KOPT-K1 (cell line): Measurements from ENCODE around the gene MBTPS1.

Experiments used
- H3K27ac ChIP-seq: fragments of 200-600 bp; sonication (generic); 2 replicates; pipeline ENCODE4 v1.5.1; 2016; ENCODE audit warnings: antibody characterized with exemption, mild to moderate bottlenecking, low read depth, low read length; ENCODE audit not compliant: poor library complexity, severe bottlenecking
- H3K36me3 ChIP-seq: fragments of 200-600 bp; sonication (generic); 2 replicates; pipeline ENCODE4 v1.5.1; 2017; ENCODE audit warnings: antibody characterized with exemption, mild to moderate bottlenecking, low read length, moderate library complexity; ENCODE audit not compliant: insufficient read depth
- H3K9me3 ChIP-seq: fragments of 200-600 bp; sonication (generic); 2 replicates; pipeline ENCODE4 v1.5.1; 2017; ENCODE audit warnings: antibody characterized with exemption, low read length, mild to moderate bottlenecking; ENCODE audit not compliant: insufficient read depth, poor library complexity, severe bottlenecking

The MBTPS1 gene

DNA sequence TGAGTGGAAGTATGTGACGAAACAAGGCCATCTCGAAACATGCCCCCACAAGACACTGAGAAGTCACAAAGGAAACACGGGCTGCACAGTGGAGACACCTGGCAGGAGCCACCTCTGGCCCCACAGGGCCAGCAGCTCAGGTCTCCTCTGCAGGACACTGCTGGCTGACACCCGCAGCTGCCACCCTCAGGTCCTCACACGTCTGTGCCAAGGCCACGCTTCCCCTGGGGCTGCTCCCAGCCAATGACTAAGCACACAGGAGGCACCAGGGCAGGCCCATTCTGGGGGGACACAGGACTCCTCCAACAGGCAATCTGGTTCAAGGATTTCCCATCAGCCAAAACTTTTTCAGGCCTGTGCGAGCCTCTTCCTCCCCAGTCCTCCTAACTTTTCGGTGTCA, 36.4 kb downstream of the MBTPS1 start:
- H3K27ac ChIP-seq = no peak overlapping the region
- H3K9me3 ChIP-seq = no peaks in the 10 kb centered on the region
- peaks cover 92% of the 10 kb centered on the region for H3K36me3 ChIP-seq

- Histone ChIP-seq H3K27ac (no peak overlapping the region), H3K36me3 (peaks cover 98% of the 10 kb centered on the region), H3K9me3 (no peaks in the 10 kb centered on the region)
Observed at GRCh38 chr16:84079664-84080063, 37.1 kb downstream of the MBTPS1 start.

DNA sequence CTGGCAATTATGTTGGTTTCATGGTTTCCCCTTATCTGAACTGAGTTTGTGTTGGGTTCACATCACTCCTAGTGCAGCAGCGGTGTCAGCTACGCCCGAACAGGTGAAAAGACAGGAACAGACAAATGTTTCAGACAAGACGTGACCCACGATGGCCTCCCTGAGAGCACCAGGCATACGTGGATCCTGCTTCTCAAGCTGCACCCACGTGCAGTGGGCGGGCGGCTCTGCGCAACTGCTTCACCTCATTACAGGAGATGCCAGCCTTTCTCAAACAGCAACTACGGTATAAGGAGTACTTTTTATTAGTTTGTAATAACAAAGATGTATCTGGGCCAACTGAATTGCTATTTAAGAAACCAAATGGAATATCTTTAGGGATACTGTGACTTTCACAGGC, 41.4 kb downstream of the MBTPS1 start:
- Histone ChIP-seq H3K27ac (no peak overlapping the region), H3K36me3 (peaks cover 100% of the 10 kb centered on the region)

DNA sequence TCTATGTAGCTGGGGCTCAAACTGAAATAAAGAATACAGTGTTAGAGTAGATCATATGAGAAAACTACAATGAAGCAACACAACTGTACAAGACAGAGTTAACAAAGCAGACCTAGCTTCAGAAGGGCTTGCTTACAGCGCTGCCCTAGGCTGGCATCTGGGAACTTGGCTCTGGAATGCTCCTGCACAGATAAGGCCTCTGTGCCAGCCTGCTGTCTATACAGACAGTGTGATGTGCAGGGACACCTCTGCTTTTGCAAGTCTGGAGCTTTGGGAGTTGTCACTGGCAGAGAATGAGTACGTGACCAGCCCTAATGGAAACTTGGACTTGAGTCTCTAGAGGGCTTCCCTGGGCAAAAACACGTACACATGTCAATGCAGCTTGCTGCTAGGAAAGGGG, 42.0 kb downstream of the MBTPS1 start:
- H3K27ac ChIP-seq = no peak overlapping the region
- no peaks in the 10 kb centered on the region for H3K9me3 ChIP-seq
- peaks cover 100% of the 10 kb centered on the region for H3K36me3 ChIP-seq

More for the DNA sequence above, 41.4 kb downstream of the MBTPS1 start:
- no peaks in the 10 kb centered on the region for H3K9me3 ChIP-seq

GRCh38 chr16:84072014-84072413, 44.7 kb downstream of the MBTPS1 start:
- Histone ChIP-seq H3K36me3 (peaks cover 100% of the 10 kb centered on the region), H3K9me3 (no peaks in the 10 kb centered on the region), H3K27ac (no peak overlapping the region)

DNA sequence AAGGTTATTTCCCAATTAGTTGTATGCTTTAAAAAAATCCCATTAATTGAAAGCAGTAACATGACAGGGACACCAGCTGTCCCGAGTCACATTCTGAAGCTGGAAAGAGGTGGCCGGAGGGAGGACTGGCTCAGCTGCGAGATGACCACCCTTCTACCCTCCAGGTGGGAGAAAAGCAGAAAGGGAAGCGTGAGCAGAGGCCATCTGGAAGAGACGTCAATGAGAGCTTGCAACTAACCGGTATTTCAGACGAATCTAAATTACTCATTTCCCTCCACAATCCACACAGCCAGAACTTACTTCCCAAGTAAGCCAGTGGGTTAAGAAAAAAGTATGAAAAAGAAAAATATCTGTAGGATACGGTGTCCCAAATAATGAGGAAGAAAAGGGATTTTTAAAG, 45.6 kb downstream of the MBTPS1 start:
- Histone ChIP-seq H3K36me3 (peaks cover 100% of the 10 kb centered on the region), H3K9me3 (no peaks in the 10 kb centered on the region)

DNA sequence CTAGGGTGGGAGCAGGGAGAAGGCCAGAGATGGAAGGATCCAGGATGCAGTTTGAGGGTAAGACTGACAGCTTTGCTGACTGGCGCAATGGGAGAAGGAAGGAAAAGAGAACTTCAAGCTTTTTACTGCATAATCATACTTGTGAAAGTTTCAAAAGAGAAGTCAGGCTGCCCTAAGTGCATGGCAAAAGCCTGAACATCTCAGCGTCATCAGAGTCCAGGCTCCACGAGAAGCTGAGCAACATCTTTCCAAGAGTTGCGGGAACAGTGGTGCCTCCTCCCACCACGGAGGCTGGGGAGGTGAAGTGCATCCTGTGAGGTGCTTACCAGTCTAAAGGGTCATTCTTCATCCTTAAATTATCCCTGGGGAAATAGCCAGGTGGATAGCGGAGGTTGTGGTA, 47.2 kb downstream of the MBTPS1 start:
- Histone ChIP-seq H3K9me3 (no peaks in the 10 kb centered on the region), H3K36me3 (peaks cover 100% of the 10 kb centered on the region), H3K27ac (no peak overlapping the region)

More for the DNA sequence above, 45.6 kb downstream of the MBTPS1 start:
- H3K27ac ChIP-seq = no peak overlapping the region

GRCh38 chr16:84068783-84069462, 47.8 kb downstream of the MBTPS1 start:
- no peak overlapping the region for H3K27ac ChIP-seq
- H3K36me3 ChIP-seq = peaks cover 100% of the 10 kb centered on the region
- no peaks in the 10 kb centered on the region for H3K9me3 ChIP-seq

DNA sequence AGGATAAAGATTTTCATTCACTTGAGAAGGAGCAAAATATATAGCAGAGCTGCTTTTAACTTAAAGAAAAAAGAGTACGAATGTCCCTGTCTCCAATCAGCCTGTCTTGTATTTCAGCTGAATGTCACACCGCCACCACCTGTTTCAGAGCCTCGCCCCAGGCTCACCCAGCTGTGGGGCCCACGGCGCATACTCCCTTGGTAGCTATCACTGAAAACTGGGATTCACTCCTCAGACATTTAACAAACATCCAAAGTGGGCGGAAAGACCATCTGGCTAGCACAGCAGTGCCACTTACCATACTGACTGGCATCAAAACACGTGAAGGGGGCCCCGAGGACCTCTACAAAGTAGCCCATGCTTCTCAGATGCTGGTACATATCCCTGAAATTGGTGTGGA, 48.7 kb downstream of the MBTPS1 start:
- H3K36me3 ChIP-seq = peaks cover 100% of the 10 kb centered on the region
- H3K27ac ChIP-seq = no peak overlapping the region
- H3K9me3 ChIP-seq = no peaks in the 10 kb centered on the region

DNA sequence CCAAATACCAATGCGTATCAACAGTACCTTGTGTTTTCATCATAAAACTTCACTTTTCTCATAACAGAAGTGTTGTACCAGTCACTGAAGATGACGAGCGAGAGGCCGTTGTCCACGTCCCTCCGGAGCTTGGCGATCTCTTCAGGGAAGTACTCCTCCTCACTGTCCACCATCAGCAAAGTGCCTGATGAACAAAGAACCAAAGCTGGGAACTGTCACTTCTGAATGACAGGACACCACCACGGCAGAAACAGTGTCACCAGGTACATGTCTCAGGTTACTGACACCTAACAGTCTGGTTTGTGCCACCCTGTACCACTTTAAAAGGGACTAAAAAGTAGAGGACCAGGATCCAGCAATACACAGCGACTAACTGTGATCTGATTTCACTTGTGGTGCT, 49.1 kb downstream of the MBTPS1 start:
- no peaks in the 10 kb centered on the region for H3K9me3 ChIP-seq
- peaks cover 100% of the 10 kb centered on the region for H3K36me3 ChIP-seq
- H3K27ac ChIP-seq = no peak overlapping the region

DNA sequence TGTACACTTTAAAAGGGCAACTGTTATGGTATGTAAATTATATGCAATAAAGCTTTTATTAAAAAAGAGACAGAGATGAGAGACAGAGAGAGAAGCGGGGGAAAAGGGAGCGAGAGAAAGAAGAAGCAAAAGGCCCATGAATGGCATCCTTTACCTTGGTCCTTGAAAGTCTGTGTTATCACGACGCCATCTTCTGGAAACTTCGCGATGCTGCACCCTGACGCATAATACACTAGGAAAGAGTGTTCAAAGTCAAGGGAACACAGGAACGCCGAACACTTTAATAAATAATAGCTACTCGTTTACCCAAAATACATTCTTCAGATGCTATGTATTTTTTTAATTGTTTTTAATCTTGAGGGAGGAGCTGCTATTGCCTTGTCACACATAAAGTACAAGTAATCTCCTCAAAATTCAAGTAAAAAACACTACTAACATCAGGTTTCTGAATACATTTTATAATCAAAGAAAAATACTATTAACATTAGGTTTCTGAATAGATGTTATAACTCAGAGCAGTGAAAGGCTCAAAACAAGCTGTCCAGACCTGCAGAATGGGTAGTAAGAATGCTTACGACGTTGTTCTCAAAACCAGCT, 51.1 kb downstream of the MBTPS1 start:
- no peak overlapping the region for H3K27ac ChIP-seq
- H3K9me3 ChIP-seq = no peaks in the 10 kb centered on the region
- peaks cover 100% of the 10 kb centered on the region for H3K36me3 ChIP-seq

DNA sequence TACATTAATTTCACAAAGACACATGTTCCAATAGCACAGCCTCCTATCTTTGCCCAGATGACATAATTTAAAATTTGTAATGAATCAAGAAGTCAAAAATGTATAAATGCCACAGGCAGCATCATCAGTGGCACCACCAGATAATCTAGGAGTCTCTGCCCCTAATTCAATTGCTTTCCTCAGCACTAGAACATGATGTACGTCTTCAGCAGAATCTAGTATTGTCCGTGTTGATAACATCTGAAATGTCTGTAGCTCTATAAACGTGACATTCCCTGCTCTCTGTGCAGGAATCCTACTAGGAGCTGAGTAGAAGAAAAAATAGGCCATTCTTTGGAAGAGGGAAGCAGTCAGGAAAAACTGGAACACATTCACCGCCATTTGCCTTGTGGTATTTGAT, 52.8 kb downstream of the MBTPS1 start:
- Histone ChIP-seq H3K27ac (no peak overlapping the region), H3K9me3 (no peaks in the 10 kb centered on the region), H3K36me3 (peaks cover 100% of the 10 kb centered on the region)

GRCh38 chr16:84062734-84063640, 53.8 kb downstream of the MBTPS1 start:
- Histone ChIP-seq H3K9me3 (no peaks in the 10 kb centered on the region), H3K36me3 (peaks cover 100% of the 10 kb centered on the region), H3K27ac (no peak overlapping the region)

DNA sequence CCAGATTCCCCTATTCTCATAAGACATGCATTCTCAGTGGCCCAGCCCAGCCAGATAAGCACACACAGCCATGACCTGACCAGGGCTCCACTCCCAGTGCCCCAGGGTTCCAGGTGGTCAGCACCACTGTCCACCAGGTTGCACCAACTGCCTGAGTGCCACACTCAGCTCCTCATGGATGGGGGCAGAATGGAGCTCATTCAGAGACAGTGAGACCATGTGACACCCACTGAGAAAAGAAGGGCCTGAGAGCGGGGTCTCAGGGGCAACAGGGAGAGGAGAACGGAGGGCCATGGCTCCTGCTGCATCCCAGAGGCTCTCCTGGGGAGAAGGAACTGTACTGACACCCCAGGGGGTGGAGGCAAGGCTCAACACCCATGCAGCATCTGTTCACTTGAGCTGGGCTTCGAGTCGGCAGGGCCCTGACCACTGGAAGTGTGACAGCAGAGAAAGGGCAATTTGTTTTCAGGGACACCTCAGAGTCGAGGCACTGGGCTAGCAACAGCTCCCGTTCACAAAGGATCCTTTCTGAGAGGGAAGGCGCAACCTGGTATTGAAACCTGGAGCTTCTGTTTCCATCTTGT, 55.4 kb downstream of the MBTPS1 start:
- peaks cover 100% of the 10 kb centered on the region for H3K36me3 ChIP-seq

More for the DNA sequence above, 55.4 kb downstream of the MBTPS1 start:
- Histone ChIP-seq H3K9me3 (no peaks in the 10 kb centered on the region), H3K27ac (no peak overlapping the region)
